ENCODE data around the gene YTHDF1.
"Not testable (repeated sequence)": the region's sequence is repeated elsewhere in the genome, so short reads cannot be mapped to it uniquely, and the experiment has no call there.

The YTHDF1 gene

GRCh38 chr20:63173552-63174191 is 42.3 kb downstream of the YTHDF1 start:
- DNase-seq (ENCODE audit: low read depth in 1 of 2, low spot score in 1 of 2): no peak

- no peak for DNase-seq (ENCODE audit: low read depth in 1 of 2, low spot score in 1 of 2)
Measured at GRCh38 chr20:63172726-63173125, 43.2 kb downstream of the YTHDF1 start.

GRCh38 chr20:63171991-63172390 is 43.9 kb downstream of the YTHDF1 start:
- no peak for DNase-seq (ENCODE audit: low read depth in 1 of 2, low spot score in 1 of 2)

GRCh38 chr20:63169681-63170080 is 46.2 kb downstream of the YTHDF1 start:
- no peak for DNase-seq (ENCODE audit: low read depth in 1 of 2, low spot score in 1 of 2)

GRCh38 chr20:63168861-63169260 is 47.1 kb downstream of the YTHDF1 start:
- DNase-seq (ENCODE audit: low read depth in 1 of 2, low spot score in 1 of 2): no peak

GRCh38 chr20:63167918-63168520 is 47.9 kb downstream of the YTHDF1 start:
- DNase-seq (ENCODE audit: low read depth in 1 of 2, low spot score in 1 of 2): no peak

- DNase-seq (ENCODE audit: low read depth in 1 of 2, low spot score in 1 of 2): no peak
Measured at GRCh38 chr20:63167026-63167917, 48.7 kb downstream of the YTHDF1 start.

- DNase-seq (ENCODE audit: low read depth in 1 of 2, low spot score in 1 of 2): no peak
Measured at GRCh38 chr20:63166193-63167020, 49.5 kb downstream of the YTHDF1 start.

GRCh38 chr20:63165356-63166192 is 50.4 kb downstream of the YTHDF1 start:
- DNase-seq (ENCODE audit: low read depth in 1 of 2, low spot score in 1 of 2): no peak

- no peak for DNase-seq (ENCODE audit: low read depth in 1 of 2, low spot score in 1 of 2)
Measured at GRCh38 chr20:63164484-63165355, 51.2 kb downstream of the YTHDF1 start.

- DNase-seq (ENCODE audit: low read depth in 1 of 2, low spot score in 1 of 2): no peak
Measured at GRCh38 chr20:63163596-63164483, 52.1 kb downstream of the YTHDF1 start.

GRCh38 chr20:63163171-63163570 is 52.8 kb downstream of the YTHDF1 start:
- DNase-seq (ENCODE audit: low read depth in 1 of 2, low spot score in 1 of 2): no peak

- no peak for DNase-seq (ENCODE audit: low read depth in 1 of 2, low spot score in 1 of 2)
Measured at GRCh38 chr20:63162206-63162795, 53.6 kb downstream of the YTHDF1 start.

- no peak for DNase-seq (ENCODE audit: low read depth in 1 of 2, low spot score in 1 of 2)
Measured at GRCh38 chr20:63161176-63161651, 54.7 kb downstream of the YTHDF1 start.

GRCh38 chr20:63160641-63161175 is 55.2 kb downstream of the YTHDF1 start:
- DNase-seq (ENCODE audit: low read depth in 1 of 2, low spot score in 1 of 2): no peak

- DNase-seq (ENCODE audit: low read depth in 1 of 2, low spot score in 1 of 2): no peak
Measured at GRCh38 chr20:63159826-63160640, 55.9 kb downstream of the YTHDF1 start.

GRCh38 chr20:63159251-63159650 is 56.7 kb downstream of the YTHDF1 start:
- not testable (repeated sequence) for DNase-seq (ENCODE audit: low read depth in 1 of 2, low spot score in 1 of 2)

Data from activated CD4-positive, alpha-beta T cell treated with anti-CD3 and anti-CD28 coated beads, Interleukin-2, amount 50 U/mL, for 24 hours (primary cell).